Adrenal gland (tissue), 5 donors: Measurements from ENCODE around the gene ATP11B.

Experiments
- POLR2A ChIP-seq, 2 donors: fragments of 450-650 bp; IDR thresholded peaks; one replicate each; pipeline ENCODE4 v1.6.1; 2017; ENCODE audit warnings: antibody characterized with exemption in 2 of 2, mild to moderate bottlenecking in 2 of 2, moderate library complexity in 1 of 2
- TF ChIP-seq, protein P1 (sequence below), 6 experiments: fragments of 450-650 bp in 4 of 6; fragments of 200-600 bp in 2 of 6; sonication (generic) in 1 of 6; IDR thresholded peaks; 1 replicate in 5 of 6; 2 replicates in 1 of 6; pipeline versions ENCODE4 v1.5.1 to v1.8.0; 2016 to 2021; ENCODE audit warnings: antibody characterized with exemption in 6 of 6, mild to moderate bottlenecking in 2 of 6, moderate library complexity in 1 of 6
- donor health status: DM: no; HTN: no; CAD: no.

DNA sequence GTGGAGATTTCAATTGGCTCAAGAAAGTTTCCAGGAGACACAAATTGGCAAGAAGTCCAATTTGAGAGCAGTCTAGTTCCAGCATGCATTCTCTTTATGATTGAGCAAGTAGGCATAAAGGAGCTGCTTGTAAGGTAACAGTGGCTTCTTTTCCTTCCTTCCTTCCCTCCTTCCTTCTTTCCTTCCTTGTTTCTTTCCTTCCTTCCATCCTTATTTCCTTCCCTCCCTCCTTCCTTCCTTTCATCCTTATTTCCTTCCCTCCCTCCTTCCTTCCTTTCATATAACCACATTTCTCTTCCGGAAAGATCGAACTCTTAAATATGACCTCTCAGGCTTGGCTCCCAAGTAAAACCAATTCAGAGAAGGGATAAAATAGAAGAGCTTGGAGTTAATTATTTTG is 29.4 kb upstream of the ATP11B start:
- TF ChIP-seq, protein P1, sequence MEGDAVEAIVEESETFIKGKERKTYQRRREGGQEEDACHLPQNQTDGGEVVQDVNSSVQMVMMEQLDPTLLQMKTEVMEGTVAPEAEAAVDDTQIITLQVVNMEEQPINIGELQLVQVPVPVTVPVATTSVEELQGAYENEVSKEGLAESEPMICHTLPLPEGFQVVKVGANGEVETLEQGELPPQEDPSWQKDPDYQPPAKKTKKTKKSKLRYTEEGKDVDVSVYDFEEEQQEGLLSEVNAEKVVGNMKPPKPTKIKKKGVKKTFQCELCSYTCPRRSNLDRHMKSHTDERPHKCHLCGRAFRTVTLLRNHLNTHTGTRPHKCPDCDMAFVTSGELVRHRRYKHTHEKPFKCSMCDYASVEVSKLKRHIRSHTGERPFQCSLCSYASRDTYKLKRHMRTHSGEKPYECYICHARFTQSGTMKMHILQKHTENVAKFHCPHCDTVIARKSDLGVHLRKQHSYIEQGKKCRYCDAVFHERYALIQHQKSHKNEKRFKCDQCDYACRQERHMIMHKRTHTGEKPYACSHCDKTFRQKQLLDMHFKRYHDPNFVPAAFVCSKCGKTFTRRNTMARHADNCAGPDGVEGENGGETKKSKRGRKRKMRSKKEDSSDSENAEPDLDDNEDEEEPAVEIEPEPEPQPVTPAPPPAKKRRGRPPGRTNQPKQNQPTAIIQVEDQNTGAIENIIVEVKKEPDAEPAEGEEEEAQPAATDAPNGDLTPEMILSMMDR (IDR thresholded peaks at IDR 0.05): no peak
- no peak for TF ChIP-seq POLR2A (IDR thresholded peaks at IDR 0.05)
